T-helper 2 cell treated with Interferon-gamma antibody and Interleukin-4, amounts not matched to agents 5 μg/mL and 100 μg/mL, for 36 hours (primary cell): ENCODE data around the gene AIG1.

Experiments
- DNase-seq: peaks from one replicate; pipeline ENCODE4 v3.0.0; 2021; ENCODE audit warnings: low spot score
- H3K27ac Mint-ChIP-seq: one replicate; pipeline ENCODE4 v1.8.0; 2021; ENCODE audit warnings: mild to moderate bottlenecking, mixed read lengths
- H3K27me3 Mint-ChIP-seq: one replicate; pipeline ENCODE4 v1.8.0; 2021; ENCODE audit warnings: low read depth, mixed read lengths
- H3K36me3 Mint-ChIP-seq: one replicate; pipeline ENCODE4 v1.8.0; 2021; ENCODE audit warnings: low read depth, mixed read lengths
- H3K4me1 Mint-ChIP-seq: one replicate; pipeline ENCODE4 v1.8.0; 2021; ENCODE audit warnings: low read depth, mixed read lengths
- H3K4me3 Mint-ChIP-seq: one replicate; pipeline ENCODE4 v1.8.0; 2022; ENCODE audit warnings: mild to moderate bottlenecking, moderate library complexity, mixed read lengths
- H3K9me3 Mint-ChIP-seq: one replicate; pipeline ENCODE4 v1.8.0; 2021; ENCODE audit warnings: mixed read lengths

The AIG1 gene

GRCh38 chr6:143223895-143224294, 163.2 kb downstream of the AIG1 start:
- Mint-ChIP-seq H3K4me1 (no peaks in the 10 kb centered on the region), H3K27ac (no peak overlapping the region), H3K27me3 (no peaks in the 10 kb centered on the region), H3K9me3 (no peaks in the 10 kb centered on the region), H3K4me3 (no peak overlapping the region), H3K36me3 (no peaks in the 10 kb centered on the region)
- no peak for DNase-seq

- Mint-ChIP-seq H3K9me3 (no peaks in the 10 kb centered on the region), H3K4me3 (no peak overlapping the region), H3K27me3 (no peaks in the 10 kb centered on the region), H3K4me1 (no peaks in the 10 kb centered on the region), H3K36me3 (no peaks in the 10 kb centered on the region), H3K27ac (no peak overlapping the region)
- no peak for DNase-seq
These were observed 163.8 kb downstream of the AIG1 start for GRCh38 chr6:143224516-143224915.

- no peak overlapping the region for H3K27ac Mint-ChIP-seq
- no peaks in the 10 kb centered on the region for H3K4me1 Mint-ChIP-seq
These were observed 165.2 kb downstream of the AIG1 start for GRCh38 chr6:143225929-143226328.

GRCh38 chr6:143227675-143228074, 167.0 kb downstream of the AIG1 start:
- Mint-ChIP-seq H3K4me1 (no peaks in the 10 kb centered on the region), H3K27me3 (no peaks in the 10 kb centered on the region), H3K36me3 (no peaks in the 10 kb centered on the region), H3K9me3 (no peaks in the 10 kb centered on the region), H3K27ac (no peak overlapping the region), H3K4me3 (no peak overlapping the region)
- DNase-seq = no peak

More at GRCh38 chr6:143225929-143226328, 165.2 kb downstream of the AIG1 start:
- Mint-ChIP-seq H3K36me3 (no peaks in the 10 kb centered on the region), H3K9me3 (no peaks in the 10 kb centered on the region), H3K4me3 (no peak overlapping the region), H3K27me3 (no peaks in the 10 kb centered on the region)
- DNase-seq = no peak

- no peaks in the 10 kb centered on the region for H3K4me1 Mint-ChIP-seq
- no peaks in the 10 kb centered on the region for H3K9me3 Mint-ChIP-seq
- no peak overlapping the region for H3K4me3 Mint-ChIP-seq
- H3K27ac Mint-ChIP-seq = no peak overlapping the region
- no peak for DNase-seq
- no peaks in the 10 kb centered on the region for H3K27me3 Mint-ChIP-seq
- H3K36me3 Mint-ChIP-seq = no peaks in the 10 kb centered on the region
These were observed 168.7 kb downstream of the AIG1 start for GRCh38 chr6:143229400-143229799.

- Mint-ChIP-seq H3K36me3 (no peaks in the 10 kb centered on the region), H3K27me3 (no peaks in the 10 kb centered on the region), H3K27ac (no peak overlapping the region), H3K4me1 (no peaks in the 10 kb centered on the region), H3K9me3 (no peaks in the 10 kb centered on the region), H3K4me3 (no peak overlapping the region)
- DNase-seq = no peak
These were observed 172.2 kb downstream of the AIG1 start for GRCh38 chr6:143232849-143233248.

GRCh38 chr6:143233554-143234285, 173.0 kb downstream of the AIG1 start:
- H3K4me3 Mint-ChIP-seq = no peak overlapping the region
- no peaks in the 10 kb centered on the region for H3K36me3 Mint-ChIP-seq
- no peaks in the 10 kb centered on the region for H3K27me3 Mint-ChIP-seq
- no peak overlapping the region for H3K27ac Mint-ChIP-seq
- no peak for DNase-seq
- H3K4me1 Mint-ChIP-seq = no peaks in the 10 kb centered on the region
- H3K9me3 Mint-ChIP-seq = no peaks in the 10 kb centered on the region

- H3K4me1 Mint-ChIP-seq = no peaks in the 10 kb centered on the region
- no peaks in the 10 kb centered on the region for H3K27me3 Mint-ChIP-seq
- DNase-seq = no peak
- no peak overlapping the region for H3K4me3 Mint-ChIP-seq
- H3K36me3 Mint-ChIP-seq = no peaks in the 10 kb centered on the region
- H3K27ac Mint-ChIP-seq = no peak overlapping the region
- H3K9me3 Mint-ChIP-seq = no peaks in the 10 kb centered on the region
These were observed 174.0 kb downstream of the AIG1 start for GRCh38 chr6:143234734-143235133.

GRCh38 chr6:143236151-143236798, 175.6 kb downstream of the AIG1 start:
- Mint-ChIP-seq H3K27me3 (no peaks in the 10 kb centered on the region), H3K9me3 (no peaks in the 10 kb centered on the region), H3K4me1 (no peaks in the 10 kb centered on the region), H3K4me3 (no peak overlapping the region), H3K36me3 (no peaks in the 10 kb centered on the region), H3K27ac (no peak overlapping the region)
- no peak for DNase-seq

GRCh38 chr6:143238306-143238705, 177.6 kb downstream of the AIG1 start:
- Mint-ChIP-seq H3K4me1 (no peaks in the 10 kb centered on the region), H3K4me3 (no peak overlapping the region), H3K27ac (no peak overlapping the region), H3K27me3 (no peaks in the 10 kb centered on the region), H3K9me3 (no peaks in the 10 kb centered on the region), H3K36me3 (no peaks in the 10 kb centered on the region)
- no peak for DNase-seq

GRCh38 chr6:143241111-143241510, 180.4 kb downstream of the AIG1 start:
- H3K4me1 Mint-ChIP-seq = no peaks in the 10 kb centered on the region
- H3K36me3 Mint-ChIP-seq = no peaks in the 10 kb centered on the region
- H3K9me3 Mint-ChIP-seq = no peaks in the 10 kb centered on the region
- DNase-seq = no peak
- no peaks in the 10 kb centered on the region for H3K27me3 Mint-ChIP-seq
- no peak overlapping the region for H3K4me3 Mint-ChIP-seq
- no peak overlapping the region for H3K27ac Mint-ChIP-seq

GRCh38 chr6:143241911-143242310, 181.2 kb downstream of the AIG1 start:
- DNase-seq = no peak
- H3K4me3 Mint-ChIP-seq = no peak overlapping the region
- no peaks in the 10 kb centered on the region for H3K9me3 Mint-ChIP-seq
- H3K27me3 Mint-ChIP-seq = no peaks in the 10 kb centered on the region
- no peak overlapping the region for H3K27ac Mint-ChIP-seq
- no peaks in the 10 kb centered on the region for H3K36me3 Mint-ChIP-seq
- H3K4me1 Mint-ChIP-seq = no peaks in the 10 kb centered on the region

GRCh38 chr6:143243786-143244185, 183.1 kb downstream of the AIG1 start:
- no peak for DNase-seq
- no peaks in the 10 kb centered on the region for H3K9me3 Mint-ChIP-seq
- no peak overlapping the region for H3K4me3 Mint-ChIP-seq
- H3K27me3 Mint-ChIP-seq = no peaks in the 10 kb centered on the region
- no peaks in the 10 kb centered on the region for H3K36me3 Mint-ChIP-seq
- H3K4me1 Mint-ChIP-seq = no peaks in the 10 kb centered on the region
- no peak overlapping the region for H3K27ac Mint-ChIP-seq

- H3K9me3 Mint-ChIP-seq = no peaks in the 10 kb centered on the region
- no peaks in the 10 kb centered on the region for H3K27me3 Mint-ChIP-seq
- DNase-seq = no peak
- no peak overlapping the region for H3K4me3 Mint-ChIP-seq
- H3K27ac Mint-ChIP-seq = no peak overlapping the region
- no peaks in the 10 kb centered on the region for H3K4me1 Mint-ChIP-seq
- H3K36me3 Mint-ChIP-seq = no peaks in the 10 kb centered on the region
These were observed 185.0 kb downstream of the AIG1 start for GRCh38 chr6:143245656-143246055.
